ENCODE data around the gene HSFX4.
"Not testable (repeated sequence)": the region's sequence is repeated elsewhere in the genome, so short reads cannot be mapped to it uniquely, and the experiment has no call there.

DNA sequence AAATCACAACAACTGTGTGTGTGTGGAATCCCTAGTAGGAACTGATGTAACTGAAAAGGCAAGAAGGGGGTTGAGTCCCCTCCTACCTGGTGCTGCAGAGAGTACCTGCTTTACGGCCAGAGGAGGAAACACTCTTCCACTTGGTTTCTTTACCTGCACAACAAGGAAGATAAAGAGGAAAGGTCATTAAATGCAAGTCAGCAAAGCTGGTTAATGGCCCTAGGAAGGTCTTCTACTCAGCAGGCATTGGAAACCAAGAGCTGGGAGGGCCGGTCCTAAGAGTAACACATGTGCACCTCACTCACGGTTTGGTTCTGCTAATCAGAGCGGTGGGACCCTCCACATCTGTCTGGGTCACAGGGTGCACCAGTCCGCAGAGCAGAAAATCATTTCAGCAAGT lies 8.0 kb downstream of the HSFX4 start:
- TF ChIP-seq, protein P1, sequence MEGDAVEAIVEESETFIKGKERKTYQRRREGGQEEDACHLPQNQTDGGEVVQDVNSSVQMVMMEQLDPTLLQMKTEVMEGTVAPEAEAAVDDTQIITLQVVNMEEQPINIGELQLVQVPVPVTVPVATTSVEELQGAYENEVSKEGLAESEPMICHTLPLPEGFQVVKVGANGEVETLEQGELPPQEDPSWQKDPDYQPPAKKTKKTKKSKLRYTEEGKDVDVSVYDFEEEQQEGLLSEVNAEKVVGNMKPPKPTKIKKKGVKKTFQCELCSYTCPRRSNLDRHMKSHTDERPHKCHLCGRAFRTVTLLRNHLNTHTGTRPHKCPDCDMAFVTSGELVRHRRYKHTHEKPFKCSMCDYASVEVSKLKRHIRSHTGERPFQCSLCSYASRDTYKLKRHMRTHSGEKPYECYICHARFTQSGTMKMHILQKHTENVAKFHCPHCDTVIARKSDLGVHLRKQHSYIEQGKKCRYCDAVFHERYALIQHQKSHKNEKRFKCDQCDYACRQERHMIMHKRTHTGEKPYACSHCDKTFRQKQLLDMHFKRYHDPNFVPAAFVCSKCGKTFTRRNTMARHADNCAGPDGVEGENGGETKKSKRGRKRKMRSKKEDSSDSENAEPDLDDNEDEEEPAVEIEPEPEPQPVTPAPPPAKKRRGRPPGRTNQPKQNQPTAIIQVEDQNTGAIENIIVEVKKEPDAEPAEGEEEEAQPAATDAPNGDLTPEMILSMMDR (conservative IDR thresholded peaks at IDR 0.05 in 1 of 2, IDR thresholded peaks at IDR 0.05 in 1 of 2; ENCODE audit: extremely low read depth in 1 of 2, insufficient read depth in 1 of 2, low read depth in 1 of 2, low read length in 2 of 2), result not testable (repeated sequence)
- not testable (repeated sequence) for TF ChIP-seq EZH2 (IDR thresholded peaks at IDR 0.05; ENCODE audit: borderline replicate concordance, low read length)

Data from mammary epithelial cell (primary cell).